Endothelial cell of umbilical vein (primary cell): ENCODE data around the gene RNF151. TPM values are rescaled to one million over a fixed set of nuclear protein-coding genes. Genes with fewer than 3 reads are reported as not detected.

ENCODE experiments used
- BruUV-seq: library from RNA; stranded (reverse); fragments of 400-500 nt; replicated peaks from 2 replicates; lab custom pipeline; 2021; lab: Mats Ljungman, UMichigan
- CTCF ChIA-PET: fragments of 300-600, 350-600 bp; sonication (Branson Sonifier 250); formaldehyde crosslinking; loops from one replicate; lab custom pipeline; 2021; ENCODE audit warnings: antibody characterized with exemption, inconsistent platforms; lab: Charles Lee
- POLR2A ChIA-PET: fragments of 300-600, 350-600 bp; sonication (Branson Sonifier 250); formaldehyde crosslinking; loops from one replicate; lab custom pipeline; 2021; ENCODE audit warnings: antibody characterized with exemption, inconsistent platforms; lab: Charles Lee
- DNase-seq: peaks from one replicate; pipeline ENCODE4 v3.0.0-alpha.2; 2011; ENCODE audit warnings: low read depth, low spot score
- FAIRE-seq: peaks from 2 replicates; lab custom pipeline; 2011; peaks lifted over from hg19 to GRCh38; lab: Jason Lieb, UNC
- H2AFZ ChIP-seq: 2 replicates; pipeline ENCODE4 v1.6.0; 2012; ENCODE audit warnings: low read depth, low read length, control low read depth, inconsistent platforms
- H3K27ac ChIP-seq: 2 replicates; pipeline ENCODE4 v1.5.1; 2011; ENCODE audit warnings: low read depth, mild to moderate bottlenecking, control low read depth, low read length, moderate library complexity; ENCODE audit not compliant: insufficient read depth
- H3K27me3 ChIP-seq, 2 experiments: 2 replicates each; pipeline versions ENCODE4 v1.6.0 to v1.6.1; 2011; ENCODE audit warnings: low read length in 2 of 2, mixed read lengths in 1 of 2; ENCODE audit not compliant: control insufficient read depth in 2 of 2, insufficient read depth in 2 of 2
- H3K36me3 ChIP-seq, 2 experiments: 2 replicates in 1 of 2; 3 replicates in 1 of 2; pipeline ENCODE4 v1.5.1; 2011; ENCODE audit warnings: low read length in 2 of 2, mild to moderate bottlenecking in 1 of 2, moderate library complexity in 1 of 2; ENCODE audit not compliant: control insufficient read depth in 2 of 2, insufficient read depth in 2 of 2; ENCODE audit errors: extremely low read depth in 1 of 2
- H3K4me1 ChIP-seq: 3 replicates; pipeline ENCODE4 v1.5.1; 2011; ENCODE audit warnings: mild to moderate bottlenecking, low read length; ENCODE audit not compliant: control insufficient read depth, insufficient read depth; ENCODE audit errors: extremely low read depth
- H3K4me2 ChIP-seq: 2 replicates; pipeline ENCODE4 v1.6.1; 2011; ENCODE audit warnings: low read length, control low read depth, mixed read lengths; ENCODE audit not compliant: insufficient read depth
- H3K4me3 ChIP-seq, 3 experiments: fragments of 200-600 bp in 1 of 3; sonication (generic), shearing (Covaris generic) in 1 of 3; replicated peaks in 1 of 3; 2 replicates each; pipeline ENCODE4 v1.5.1; 2011 to 2016; ENCODE audit warnings: control low read depth in 3 of 3, low read length in 3 of 3, mild to moderate bottlenecking in 2 of 3, inconsistent platforms in 1 of 3, low read depth in 1 of 3, moderate library complexity in 1 of 3; ENCODE audit not compliant: insufficient read depth in 1 of 3
- H3K79me2 ChIP-seq: 2 replicates; pipeline ENCODE4 v1.6.0; 2012; ENCODE audit warnings: low read length, inconsistent platforms; ENCODE audit not compliant: control insufficient read depth, insufficient read depth
- H3K9ac ChIP-seq: replicated peaks from 2 replicates; pipeline ENCODE3; 2011; ENCODE audit warnings: low read length, control low read depth; ENCODE audit not compliant: insufficient read depth; ENCODE audit errors: extremely low read depth
- H3K9me1 ChIP-seq: replicated peaks from 3 replicates; pipeline ENCODE4 v1.6.0; 2011; ENCODE audit warnings: mild to moderate bottlenecking, low read length; ENCODE audit not compliant: control insufficient read depth, insufficient read depth; ENCODE audit errors: extremely low read depth
- H3K9me3 ChIP-seq: replicated peaks from 2 replicates; pipeline ENCODE4 v1.5.1; 2012; ENCODE audit warnings: low read length, inconsistent platforms; ENCODE audit not compliant: control insufficient read depth, insufficient read depth
- H4K20me1 ChIP-seq: replicated peaks from 2 replicates; pipeline ENCODE3; 2011; ENCODE audit warnings: mild to moderate bottlenecking, low read length; ENCODE audit not compliant: control insufficient read depth, insufficient read depth; ENCODE audit errors: extremely low read depth
- CTCF ChIP-seq, 2 donors: IDR thresholded peaks; 1 replicate in 1 of 2; 2 replicates in 1 of 2; pipeline ENCODE4 v1.5.1; 2011; ENCODE audit warnings: low read length in 2 of 2, mild to moderate bottlenecking in 2 of 2, moderate library complexity in 2 of 2, control low read depth in 1 of 2, inconsistent platforms in 1 of 2, low read depth in 1 of 2; ENCODE audit not compliant: insufficient read depth in 1 of 2; ENCODE audit errors: extremely low read depth in 1 of 2
- EZH2 ChIP-seq: IDR thresholded peaks from 2 replicates; pipeline ENCODE4 v1.6.1; 2012; ENCODE audit warnings: borderline replicate concordance, low read depth, mild to moderate bottlenecking, moderate library complexity, low read length, inconsistent platforms; ENCODE audit not compliant: severe bottlenecking
- FOS ChIP-seq: IDR thresholded peaks from 2 replicates; pipeline ENCODE4 v1.6.1; 2011; ENCODE audit warnings: mild to moderate bottlenecking, low read length, moderate library complexity, borderline replicate concordance; ENCODE audit not compliant: insufficient read depth
- GATA2 ChIP-seq: IDR thresholded peaks from 2 replicates; pipeline ENCODE4 v1.7.0; 2011; ENCODE audit warnings: low read depth, mild to moderate bottlenecking, moderate library complexity, mixed read lengths, low read length; ENCODE audit not compliant: insufficient read length, insufficient read depth
- JUN ChIP-seq: IDR thresholded peaks from 2 replicates; pipeline ENCODE4 v1.6.1; 2011; ENCODE audit warnings: borderline replicate concordance, low read depth; ENCODE audit not compliant: insufficient read length, insufficient read depth
- MAX ChIP-seq: IDR thresholded peaks from 2 replicates; pipeline ENCODE4 v1.6.1; 2011; ENCODE audit not compliant: insufficient read depth, insufficient read length
- MYC ChIP-seq: IDR thresholded peaks from one replicate; pipeline ENCODE4 v1.6.1; 2011; ENCODE audit warnings: mild to moderate bottlenecking, low read depth, low read length
- POLR2A ChIP-seq: IDR thresholded peaks from 2 replicates; pipeline ENCODE4 v1.6.1; 2012; ENCODE audit warnings: low read depth, mild to moderate bottlenecking, control low read depth, low read length
- POLR2AphosphoS5 ChIP-seq: IDR thresholded peaks from 2 replicates; pipeline ENCODE4 v1.6.1; 2012; ENCODE audit warnings: low read depth, mild to moderate bottlenecking, control low read depth, low read length, moderate library complexity; ENCODE audit not compliant: insufficient read depth
- dilution Hi-C: fragments of 300-500 bp; cut with MboI; formaldehyde crosslinking; loops from one replicate; pipeline ENCODE4 v1.15.0; 2019; ENCODE audit warnings: low sequenced_read_pairs; ENCODE audit not compliant: extremely low pct_ligation_motif_present
- intact Hi-C: fragments of 100-400 bp; cut with micrococcal nuclease; formaldehyde crosslinking; loops from one replicate; pipeline ENCODE4 v1.10.0; 2022
- polyA plus RNA-seq, 4 experiments: library from polyadenylated mRNA; depleted of rRNA in 3 of 4; stranded (reverse) in 3 of 4; unstranded in 1 of 4; fragments of >200 nt; gene quantifications; 2 replicates each; pipeline versions ENCODE4 v1.2.1 to v1.2.3, GENCODE V29; 2011 to 2012; ENCODE audit warnings: missing spikeins in 1 of 4
- total RNA-seq: library from RNA; stranded (reverse); gene quantifications from 2 replicates; pipeline ENCODE4 v1.2.3, GENCODE V29; 2021

The RNF151 gene
- total and polyA plus RNA-seq, 2 donors (not counting 3 experiments of a cell fraction or from before 2014, with no cell fraction given): not detected

GRCh38 chr16:1985466-1986150 lies 19.0 kb downstream of the RNF151 start:
- BruUV-seq: no TSS peak
- H3K4me1 ChIP-seq: peaks cover 18% of the 10 kb centered on the region
- no peaks in the 10 kb centered on the region for H3K9me1 ChIP-seq
- no peak overlapping the region for H2AFZ ChIP-seq
- H3K9ac ChIP-seq: no peak overlapping the region
- no peak overlapping the region for H3K4me3 ChIP-seq
- no peak for DNase-seq
- H3K9me3 ChIP-seq: no peaks in the 10 kb centered on the region
- no peaks in the 10 kb centered on the region for H4K20me1 ChIP-seq
- TF ChIP-seq MYC (no peak), GATA2 (no peak), CTCF (IDR thresholded peaks at IDR 0.05; ENCODE audit: extremely low read depth in 1 of 2, insufficient read depth in 1 of 2, low read depth in 1 of 2, low read length in 2 of 2) (no peak), FOS (no peak), POLR2A (no peak), MAX (no peak), JUN (no peak), POLR2AphosphoS5 (no peak), EZH2 (no peak)
- dilution Hi-C loops (no loop called here), intact Hi-C loops (no loop called here)
- H3K27ac ChIP-seq: no peak overlapping the region
- H3K4me2 ChIP-seq: peak overlapping the region; percentile 67
- H3K79me2 ChIP-seq: peaks cover 5% of the 10 kb centered on the region
- peaks cover 36 to 38% of the 10 kb centered on the region in 2 experiments for H3K27me3 ChIP-seq
- no peak for FAIRE-seq
- peaks cover 0 to 7% of the 10 kb centered on the region in 2 experiments for H3K36me3 ChIP-seq
- ChIA-PET POLR2A (no interaction called here), CTCF (interaction anchor here (1.6 to 2.2 kb wide), 2 partner anchors 18 to 155 kb away, joined by 6 to 9 read pairs; no protein-coding TSS in a partner anchor)
